Fibroblast of mammary gland (primary cell): ENCODE results near the gene PRKN.
A peak's percentile ranks its signal among the peaks of the same experiment; 100 is the strongest.

Source experiments
- DNase-seq: peaks from one replicate; pipeline ENCODE4 v3.0.0-alpha.2; 2010; ENCODE audit warnings: low read depth
- H3K4me3 ChIP-seq: 2 replicates; pipeline ENCODE4 v1.5.1; 2011; ENCODE audit warnings: low read depth, mild to moderate bottlenecking, low read length, moderate library complexity; ENCODE audit not compliant: control insufficient read depth
- TF ChIP-seq, protein P1 (sequence below): conservative IDR thresholded peaks from 2 replicates; pipeline ENCODE4 v1.5.1; 2011; ENCODE audit warnings: low read depth, low read length, inconsistent platforms; ENCODE audit not compliant: control insufficient read depth, insufficient read depth

PRKN gene

GRCh38 chr6:161836643-161837448 lies 890.7 kb downstream of the PRKN start:
- DNase-seq: peak; percentile 23
- no peak overlapping the region for H3K4me3 ChIP-seq
- TF ChIP-seq, protein P1, sequence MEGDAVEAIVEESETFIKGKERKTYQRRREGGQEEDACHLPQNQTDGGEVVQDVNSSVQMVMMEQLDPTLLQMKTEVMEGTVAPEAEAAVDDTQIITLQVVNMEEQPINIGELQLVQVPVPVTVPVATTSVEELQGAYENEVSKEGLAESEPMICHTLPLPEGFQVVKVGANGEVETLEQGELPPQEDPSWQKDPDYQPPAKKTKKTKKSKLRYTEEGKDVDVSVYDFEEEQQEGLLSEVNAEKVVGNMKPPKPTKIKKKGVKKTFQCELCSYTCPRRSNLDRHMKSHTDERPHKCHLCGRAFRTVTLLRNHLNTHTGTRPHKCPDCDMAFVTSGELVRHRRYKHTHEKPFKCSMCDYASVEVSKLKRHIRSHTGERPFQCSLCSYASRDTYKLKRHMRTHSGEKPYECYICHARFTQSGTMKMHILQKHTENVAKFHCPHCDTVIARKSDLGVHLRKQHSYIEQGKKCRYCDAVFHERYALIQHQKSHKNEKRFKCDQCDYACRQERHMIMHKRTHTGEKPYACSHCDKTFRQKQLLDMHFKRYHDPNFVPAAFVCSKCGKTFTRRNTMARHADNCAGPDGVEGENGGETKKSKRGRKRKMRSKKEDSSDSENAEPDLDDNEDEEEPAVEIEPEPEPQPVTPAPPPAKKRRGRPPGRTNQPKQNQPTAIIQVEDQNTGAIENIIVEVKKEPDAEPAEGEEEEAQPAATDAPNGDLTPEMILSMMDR: peak; percentile 53

- DNase-seq: no peak
- TF ChIP-seq, protein P1: no peak
- H3K4me3 ChIP-seq: no peak overlapping the region
Measured at GRCh38 chr6:161835500-161836215, 891.9 kb downstream of the PRKN start.

DNA sequence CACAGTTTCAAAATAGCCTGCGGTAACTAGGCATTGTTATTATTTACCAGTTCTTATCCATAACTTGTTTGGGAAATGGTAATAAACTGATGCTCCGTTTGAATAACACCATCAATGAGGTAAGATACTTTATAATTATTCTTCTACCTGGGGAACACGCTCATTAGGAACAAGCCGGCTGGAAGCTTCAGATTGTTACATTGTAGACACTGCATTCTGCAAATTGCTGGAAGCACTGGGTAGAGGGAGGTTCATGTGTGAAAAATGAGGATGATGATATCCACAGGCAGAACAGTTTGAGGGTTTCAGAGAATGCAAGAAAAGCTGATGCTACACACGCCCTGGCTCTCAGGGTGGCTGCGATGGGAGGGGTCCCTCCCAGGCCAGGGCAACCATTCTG lies 893.1 kb downstream of the PRKN start:
- DNase-seq: no peak
- TF ChIP-seq, protein P1: no peak
- no peak overlapping the region for H3K4me3 ChIP-seq

GRCh38 chr6:161833099-161833860 lies 894.3 kb downstream of the PRKN start:
- no peak for DNase-seq
- TF ChIP-seq, protein P1: no peak

GRCh38 chr6:161832622-161833021 lies 894.9 kb downstream of the PRKN start:
- no peak for DNase-seq
- TF ChIP-seq, protein P1: no peak
- H3K4me3 ChIP-seq: no peak overlapping the region

More at GRCh38 chr6:161833099-161833860, 894.3 kb downstream of the PRKN start:
- H3K4me3 ChIP-seq: no peak overlapping the region

DNA sequence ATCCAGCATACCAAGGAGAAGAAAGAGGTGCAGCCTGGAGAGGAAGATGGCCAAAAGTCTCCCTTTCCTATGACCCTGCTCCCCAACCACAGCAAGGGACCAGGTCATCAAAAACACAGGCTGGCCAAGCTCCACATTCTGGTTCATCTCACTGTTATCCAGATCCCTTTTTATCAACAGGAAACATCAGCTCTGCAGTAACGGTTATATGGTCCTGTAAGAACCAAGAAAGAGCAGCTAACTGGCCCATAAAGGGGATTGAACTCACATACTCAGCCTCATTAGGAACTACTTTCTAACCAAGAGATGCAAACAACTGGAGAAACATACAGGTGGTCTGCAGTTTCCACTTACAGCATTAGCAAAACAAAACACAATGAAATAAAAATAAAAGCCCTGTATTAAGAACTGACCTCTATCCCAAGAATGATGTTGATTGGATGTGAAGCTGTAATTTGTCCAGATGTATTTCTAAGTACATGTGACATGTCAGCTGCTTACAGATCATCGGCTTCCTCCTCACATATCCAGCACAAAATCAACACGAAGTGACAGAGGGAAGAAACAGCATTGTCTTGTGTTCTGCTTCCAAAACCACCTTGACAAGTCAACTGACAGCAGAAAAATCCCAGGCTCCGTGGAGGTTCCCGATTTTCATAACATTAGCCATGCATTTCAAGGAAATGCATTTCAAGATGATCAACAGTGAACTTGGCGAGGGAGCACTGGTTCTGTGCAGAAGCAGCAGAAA lies 896.5 kb downstream of the PRKN start:
- H3K4me3 ChIP-seq: no peak overlapping the region
- DNase-seq: no peak
- TF ChIP-seq, protein P1: no peak
